GM12878 (cell line): ENCODE data around the gene FANCI. TPM values are rescaled to one million over a fixed set of nuclear protein-coding genes. Genes with fewer than 3 reads are reported as not detected.
A peak's percentile ranks its signal among the peaks of the same experiment; 100 is the strongest.

Experiments used
- EED ChIP-seq: sonication (generic); IDR thresholded peaks from 2 replicates; pipeline ENCODE4 v1.6.1; 2016; ENCODE audit warnings: antibody characterized with exemption, low read depth
- IKZF1 ChIP-seq: fragments of 450-650 bp; conservative IDR thresholded peaks from 2 replicates; pipeline ENCODE4 v1.6.1; 2017; ENCODE audit warnings: antibody characterized with exemption, mild to moderate bottlenecking
- IKZF2 ChIP-seq, 2 experiments: fragments of 450-650 bp; IDR thresholded peaks; 2 replicates each; pipeline ENCODE4 v1.6.1; 2017; ENCODE audit warnings: mild to moderate bottlenecking in 2 of 2, moderate library complexity in 2 of 2
- JUNB ChIP-seq: IDR thresholded peaks from 2 replicates; pipeline ENCODE4 v1.6.1; 2016; ENCODE audit warnings: antibody characterized with exemption, mild to moderate bottlenecking
- KAT2A ChIP-seq: conservative IDR thresholded peaks from 2 replicates; pipeline ENCODE4 v1.6.1; 2011; ENCODE audit warnings: low read depth, low read length; ENCODE audit not compliant: control insufficient read depth
- MXI1 ChIP-seq: fragments of 150-350 bp; IDR thresholded peaks from 2 replicates; pipeline ENCODE4 v1.6.1; 2011; ENCODE audit warnings: low read depth, mild to moderate bottlenecking, inconsistent platforms, low read length, improper control_type of control experiment
- MYC ChIP-seq: IDR thresholded peaks from 2 replicates; pipeline ENCODE4 v1.6.1; 2011; ENCODE audit warnings: mild to moderate bottlenecking, low read length, moderate library complexity, inconsistent platforms; ENCODE audit not compliant: insufficient read depth, insufficient replicate concordance, insufficient read length, severe bottlenecking
- NFYB ChIP-seq: IDR thresholded peaks from 2 replicates; pipeline ENCODE4 v1.6.1; 2011; ENCODE audit warnings: low read depth, mild to moderate bottlenecking, low read length, improper control_type of control experiment, moderate library complexity; ENCODE audit not compliant: insufficient read depth
- PAX5 ChIP-seq: IDR thresholded peaks from 2 replicates; pipeline ENCODE4 v1.6.1; 2011; ENCODE audit warnings: low read depth, low read length, borderline replicate concordance
- RELA ChIP-seq: fragments of 450-650 bp; IDR thresholded peaks from 2 replicates; pipeline ENCODE4 v1.8.0; 2014; ENCODE audit warnings: borderline replicate concordance; ENCODE audit not compliant: partially characterized antibody
- SREBF2 ChIP-seq: IDR thresholded peaks from 2 replicates; pipeline ENCODE4 v1.6.1; 2012; ENCODE audit warnings: mild to moderate bottlenecking, low read length
- SRF ChIP-seq, 2 experiments: IDR thresholded peaks; 2 replicates each; pipeline ENCODE4 v1.6.1; 2011; ENCODE audit warnings: low read depth in 2 of 2, low read length in 2 of 2, mild to moderate bottlenecking in 1 of 2, moderate library complexity in 1 of 2
- TBL1XR1 ChIP-seq: IDR thresholded peaks from 2 replicates; pipeline ENCODE4 v1.6.1; 2012; ENCODE audit warnings: low read depth, low read length, improper control_type of control experiment
- TCF7 ChIP-seq: IDR thresholded peaks from 2 replicates; pipeline ENCODE4 v1.6.1; 2014; ENCODE audit warnings: antibody characterized with exemption, borderline replicate concordance
- polyA plus RNA-seq, 11 experiments: library from polyadenylated mRNA; depleted of rRNA in 4 of 11; unstranded in 6 of 11; stranded (reverse) in 5 of 11; fragments of >200 nt; fragmentation: Nextera tagmentation in 4 of 11; fragmentation: Illumina TruSeq in 1 of 11; extraction: Ambion mirVana in 4 of 11; extraction: Trizol in 1 of 11; gene quantifications; 1 replicate in 1 of 11; 2 replicates in 10 of 11; pipeline versions ENCODE4 v1.2.1 to v1.2.3, GENCODE V29; 2011 to 2016; ENCODE audit warnings: inconsistent platforms in 2 of 11, missing spikeins in 2 of 11, low read depth in 1 of 11
- total RNA-seq, 4 experiments: library from RNA; depleted of rRNA in 3 of 4; stranded (reverse); fragments of >200 nt in 3 of 4; fragmentation: Illumina TruSeq in 1 of 4; extraction: Trizol in 1 of 4; gene quantifications; 2 replicates each; pipeline versions ENCODE4 v1.2.1 to v1.2.3, GENCODE V29; 2013 to 2021
- TF ChIP-seq, protein P1 (sequence below): fragments of 450-650 bp; IDR thresholded peaks from 2 replicates; pipeline ENCODE4 v1.6.1; 2017; ENCODE audit warnings: mild to moderate bottlenecking, moderate library complexity
- TF ChIP-seq, protein P2 (sequence below): fragments of 450-650 bp; IDR thresholded peaks from 2 replicates; pipeline ENCODE4 v1.6.1; 2016; ENCODE audit warnings: mild to moderate bottlenecking
- TF ChIP-seq, protein P3 (sequence below): fragments of 450-650 bp; conservative IDR thresholded peaks from 2 replicates; pipeline ENCODE4 v1.6.1; 2017; ENCODE audit warnings: mild to moderate bottlenecking, moderate library complexity
- TF ChIP-seq, protein P4 (sequence below): IDR thresholded peaks from 2 replicates; pipeline ENCODE4 v1.6.1; 2012; ENCODE audit warnings: low read depth, low read length, improper control_type of control experiment

Gene FANCI
- total and polyA plus RNA-seq, 10 of the 15 experiments (the other 5 are each of a cell fraction or from before 2014, with no cell fraction given): 38.1 to 129 (median 82.4) TPM

GRCh38 chr15:89243691-89244573 lies at the start of gene FANCI (continued):
- no peak for TF ChIP-seq SREBF2
- TF ChIP-seq, protein P1, sequence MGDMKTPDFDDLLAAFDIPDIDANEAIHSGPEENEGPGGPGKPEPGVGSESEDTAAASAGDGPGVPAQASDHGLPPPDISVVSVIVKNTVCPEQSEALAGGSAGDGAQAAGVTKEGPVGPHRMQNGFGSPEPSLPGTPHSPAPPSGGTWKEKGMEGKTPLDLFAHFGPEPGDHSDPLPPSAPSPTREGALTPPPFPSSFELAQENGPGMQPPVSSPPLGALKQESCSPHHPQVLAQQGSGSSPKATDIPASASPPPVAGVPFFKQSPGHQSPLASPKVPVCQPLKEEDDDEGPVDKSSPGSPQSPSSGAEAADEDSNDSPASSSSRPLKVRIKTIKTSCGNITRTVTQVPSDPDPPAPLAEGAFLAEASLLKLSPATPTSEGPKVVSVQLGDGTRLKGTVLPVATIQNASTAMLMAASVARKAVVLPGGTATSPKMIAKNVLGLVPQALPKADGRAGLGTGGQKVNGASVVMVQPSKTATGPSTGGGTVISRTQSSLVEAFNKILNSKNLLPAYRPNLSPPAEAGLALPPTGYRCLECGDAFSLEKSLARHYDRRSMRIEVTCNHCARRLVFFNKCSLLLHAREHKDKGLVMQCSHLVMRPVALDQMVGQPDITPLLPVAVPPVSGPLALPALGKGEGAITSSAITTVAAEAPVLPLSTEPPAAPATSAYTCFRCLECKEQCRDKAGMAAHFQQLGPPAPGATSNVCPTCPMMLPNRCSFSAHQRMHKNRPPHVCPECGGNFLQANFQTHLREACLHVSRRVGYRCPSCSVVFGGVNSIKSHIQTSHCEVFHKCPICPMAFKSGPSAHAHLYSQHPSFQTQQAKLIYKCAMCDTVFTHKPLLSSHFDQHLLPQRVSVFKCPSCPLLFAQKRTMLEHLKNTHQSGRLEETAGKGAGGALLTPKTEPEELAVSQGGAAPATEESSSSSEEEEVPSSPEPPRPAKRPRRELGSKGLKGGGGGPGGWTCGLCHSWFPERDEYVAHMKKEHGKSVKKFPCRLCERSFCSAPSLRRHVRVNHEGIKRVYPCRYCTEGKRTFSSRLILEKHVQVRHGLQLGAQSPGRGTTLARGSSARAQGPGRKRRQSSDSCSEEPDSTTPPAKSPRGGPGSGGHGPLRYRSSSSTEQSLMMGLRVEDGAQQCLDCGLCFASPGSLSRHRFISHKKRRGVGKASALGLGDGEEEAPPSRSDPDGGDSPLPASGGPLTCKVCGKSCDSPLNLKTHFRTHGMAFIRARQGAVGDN: 0 out of 2 replicates have a peak, but pooled peaks have one; percentile 48
- TF ChIP-seq IKZF2 (IDR thresholded peaks at IDR 0.05): peak in 1 of 2 experiments; percentile 44; a peak in 1 of 4 replicates
- no peak for TF ChIP-seq NFYB
- TF ChIP-seq, protein P2, sequence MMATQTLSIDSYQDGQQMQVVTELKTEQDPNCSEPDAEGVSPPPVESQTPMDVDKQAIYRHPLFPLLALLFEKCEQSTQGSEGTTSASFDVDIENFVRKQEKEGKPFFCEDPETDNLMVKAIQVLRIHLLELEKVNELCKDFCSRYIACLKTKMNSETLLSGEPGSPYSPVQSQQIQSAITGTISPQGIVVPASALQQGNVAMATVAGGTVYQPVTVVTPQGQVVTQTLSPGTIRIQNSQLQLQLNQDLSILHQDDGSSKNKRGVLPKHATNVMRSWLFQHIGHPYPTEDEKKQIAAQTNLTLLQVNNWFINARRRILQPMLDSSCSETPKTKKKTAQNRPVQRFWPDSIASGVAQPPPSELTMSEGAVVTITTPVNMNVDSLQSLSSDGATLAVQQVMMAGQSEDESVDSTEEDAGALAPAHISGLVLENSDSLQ: peak; percentile 54
- TF ChIP-seq SRF (IDR thresholded peaks at IDR 0.05; ENCODE audit: low read depth in 2 of 2, low read length in 2 of 2): peak in 1 of 2 experiments; percentile 14; a peak in 1 of 4 replicates
- TF ChIP-seq IKZF1: peak; percentile 74
- TF ChIP-seq MXI1: peak; percentile 98
- 0 out of 2 replicates have a peak, but pooled peaks have one; percentile 12 for TF ChIP-seq TBL1XR1
- 0 out of 2 replicates have a peak, but pooled peaks have one; percentile 11 for TF ChIP-seq EED
- TF ChIP-seq, protein P3, sequence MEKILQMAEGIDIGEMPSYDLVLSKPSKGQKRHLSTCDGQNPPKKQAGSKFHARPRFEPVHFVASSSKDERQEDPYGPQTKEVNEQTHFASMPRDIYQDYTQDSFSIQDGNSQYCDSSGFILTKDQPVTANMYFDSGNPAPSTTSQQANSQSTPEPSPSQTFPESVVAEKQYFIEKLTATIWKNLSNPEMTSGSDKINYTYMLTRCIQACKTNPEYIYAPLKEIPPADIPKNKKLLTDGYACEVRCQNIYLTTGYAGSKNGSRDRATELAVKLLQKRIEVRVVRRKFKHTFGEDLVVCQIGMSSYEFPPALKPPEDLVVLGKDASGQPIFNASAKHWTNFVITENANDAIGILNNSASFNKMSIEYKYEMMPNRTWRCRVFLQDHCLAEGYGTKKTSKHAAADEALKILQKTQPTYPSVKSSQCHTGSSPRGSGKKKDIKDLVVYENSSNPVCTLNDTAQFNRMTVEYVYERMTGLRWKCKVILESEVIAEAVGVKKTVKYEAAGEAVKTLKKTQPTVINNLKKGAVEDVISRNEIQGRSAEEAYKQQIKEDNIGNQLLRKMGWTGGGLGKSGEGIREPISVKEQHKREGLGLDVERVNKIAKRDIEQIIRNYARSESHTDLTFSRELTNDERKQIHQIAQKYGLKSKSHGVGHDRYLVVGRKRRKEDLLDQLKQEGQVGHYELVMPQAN: peak; percentile 100
- no peak for TF ChIP-seq JUNB
- TF ChIP-seq TCF7: no peak
- TF ChIP-seq, protein P4, sequence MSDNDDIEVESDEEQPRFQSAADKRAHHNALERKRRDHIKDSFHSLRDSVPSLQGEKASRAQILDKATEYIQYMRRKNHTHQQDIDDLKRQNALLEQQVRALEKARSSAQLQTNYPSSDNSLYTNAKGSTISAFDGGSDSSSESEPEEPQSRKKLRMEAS: peak; percentile 92
- TF ChIP-seq MYC: no peak
- no peak for TF ChIP-seq PAX5
- TF ChIP-seq KAT2A: no peak
- TF ChIP-seq RELA: peak; percentile 33
